Measurements from ENCODE around the gene BBS9. TPM values are rescaled to one million over a fixed set of nuclear protein-coding genes. Genes with fewer than 3 reads are reported as not detected.

BBS9 gene
- total RNA-seq, 1 experiment from 2014 or later: 4.7 TPM

DNA sequence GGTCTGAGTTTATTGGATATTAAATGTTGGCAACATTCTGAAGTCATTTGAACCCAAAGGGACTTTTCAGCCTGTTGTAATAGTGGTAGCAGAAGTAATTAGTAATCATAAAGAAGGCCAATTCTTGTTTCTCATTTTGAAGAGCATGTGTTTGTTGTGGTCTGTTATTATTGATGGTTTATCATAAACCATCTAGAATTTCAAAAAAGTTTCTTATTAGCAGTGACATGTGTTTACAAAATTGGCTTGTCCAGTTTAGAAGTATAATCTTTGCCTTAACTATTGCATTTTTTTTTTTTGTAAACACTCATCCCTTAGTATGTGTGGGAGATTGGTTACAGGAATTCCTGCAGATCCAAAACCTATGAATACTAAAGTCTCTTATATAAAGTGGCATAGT is 177.8 kb downstream of the BBS9 start:
- intact Hi-C loops (cut with micrococcal nuclease; ENCODE audit: unreplicated experiment): no loop called here
- H3K4me3 Mint-ChIP-seq (ENCODE audit: unreplicated experiment): no peak overlapping the region
- peaks cover 9% of the 10 kb centered on the region for H3K9me3 Mint-ChIP-seq (ENCODE audit: unreplicated experiment)
- H3K4me3 ChIP-seq (ENCODE audit: low read depth, low read length): no peak overlapping the region
- H3K36me3 Mint-ChIP-seq (ENCODE audit: insufficient read depth, unreplicated experiment): no peaks in the 10 kb centered on the region
- POLR2A ChIA-PET: no interaction called here
- no peaks in the 10 kb centered on the region for H3K4me1 Mint-ChIP-seq (ENCODE audit: low read depth, unreplicated experiment)
- H3K36me3 ChIP-seq (ENCODE audit: control insufficient read depth, insufficient read depth, low read length): no peaks in the 10 kb centered on the region
- no peaks in the 10 kb centered on the region for H3K4me1 ChIP-seq
- H3K27me3 Mint-ChIP-seq (ENCODE audit: insufficient read depth, unreplicated experiment): peaks cover 7% of the 10 kb centered on the region
- H3K9me3 ChIP-seq: no peaks in the 10 kb centered on the region
- CTCF ChIA-PET: no interaction called here
- H3K27ac Mint-ChIP-seq (ENCODE audit: unreplicated experiment): no peak overlapping the region
- TF ChIP-seq CTCF (IDR thresholded peaks at IDR 0.05; ENCODE audit: insufficient read depth in 1 of 2, low read depth in 1 of 2, low read length in 1 of 2, severe bottlenecking in 1 of 2, unreplicated experiment in 1 of 2): no peak
- BruUV-seq (replicated peaks): no TSS peak
- DNase-seq: no peak
- H3K27me3 ChIP-seq (replicated peaks; ENCODE audit: control insufficient read depth, insufficient read depth, low read length): no peaks in the 10 kb centered on the region

- Histone ChIP-seq H3K27me3 (replicated peaks; ENCODE audit: control insufficient read depth, insufficient read depth, low read length) (no peaks in the 10 kb centered on the region), H3K36me3 (ENCODE audit: control insufficient read depth, insufficient read depth, low read length) (no peaks in the 10 kb centered on the region), H3K9me3 (no peaks in the 10 kb centered on the region), H3K4me3 (ENCODE audit: low read depth, low read length) (no peak overlapping the region), H3K4me1 (no peaks in the 10 kb centered on the region)
- DNase-seq: no peak
- no peaks in the 10 kb centered on the region for H3K36me3 Mint-ChIP-seq (ENCODE audit: insufficient read depth, unreplicated experiment)
- intact Hi-C loops (cut with micrococcal nuclease; ENCODE audit: unreplicated experiment): no loop called here
- ChIA-PET POLR2A (no interaction called here), CTCF (no interaction called here)
- H3K9me3 Mint-ChIP-seq (ENCODE audit: unreplicated experiment): no peaks in the 10 kb centered on the region
- no peak overlapping the region for H3K27ac Mint-ChIP-seq (ENCODE audit: unreplicated experiment)
- H3K4me1 Mint-ChIP-seq (ENCODE audit: low read depth, unreplicated experiment): no peaks in the 10 kb centered on the region
- H3K27me3 Mint-ChIP-seq (ENCODE audit: insufficient read depth, unreplicated experiment): peaks cover 7% of the 10 kb centered on the region
- TF ChIP-seq CTCF (IDR thresholded peaks at IDR 0.05; ENCODE audit: insufficient read depth in 1 of 2, low read depth in 1 of 2, low read length in 1 of 2, severe bottlenecking in 1 of 2, unreplicated experiment in 1 of 2): no peak
- H3K4me3 Mint-ChIP-seq (ENCODE audit: unreplicated experiment): no peak overlapping the region
- BruUV-seq (replicated peaks): no TSS peak
Observed at GRCh38 chr7:33310546-33310945, 181.2 kb downstream of the BBS9 start.

GRCh38 chr7:33325754-33326484 is 196.6 kb downstream of the BBS9 start:
- POLR2A ChIA-PET: no interaction called here
- Mint-ChIP-seq H3K36me3 (ENCODE audit: insufficient read depth, unreplicated experiment) (no peaks in the 10 kb centered on the region), H3K4me1 (ENCODE audit: low read depth, unreplicated experiment) (no peaks in the 10 kb centered on the region), H3K4me3 (ENCODE audit: unreplicated experiment) (no peak overlapping the region), H3K27me3 (ENCODE audit: insufficient read depth, unreplicated experiment) (peaks cover 3% of the 10 kb centered on the region), H3K9me3 (ENCODE audit: unreplicated experiment) (no peaks in the 10 kb centered on the region), H3K27ac (ENCODE audit: unreplicated experiment) (no peak overlapping the region)
- Histone ChIP-seq H3K4me1 (no peaks in the 10 kb centered on the region), H3K27me3 (replicated peaks; ENCODE audit: control insufficient read depth, insufficient read depth, low read length) (no peaks in the 10 kb centered on the region), H3K36me3 (ENCODE audit: control insufficient read depth, insufficient read depth, low read length) (no peaks in the 10 kb centered on the region), H3K4me3 (ENCODE audit: low read depth, low read length) (no peak overlapping the region), H3K9me3 (no peaks in the 10 kb centered on the region)
- no TSS peak for BruUV-seq (replicated peaks)
- intact Hi-C loops (cut with micrococcal nuclease; ENCODE audit: unreplicated experiment): no loop called here
- DNase-seq: no peak
- TF ChIP-seq CTCF (IDR thresholded peaks at IDR 0.05; ENCODE audit: insufficient read depth in 1 of 2, low read depth in 1 of 2, low read length in 1 of 2, severe bottlenecking in 1 of 2, unreplicated experiment in 1 of 2): no peak
- CTCF ChIA-PET: no interaction called here
